SK-N-SH (cell line): Measurements from ENCODE around the gene LRRC46. TPM values are rescaled to one million over a fixed set of nuclear protein-coding genes. Genes with fewer than 3 reads are reported as not detected.
A peak's percentile ranks its signal among the peaks of the same experiment; 100 is the strongest.

ENCODE experiments used
- CTCF ChIA-PET: fragments of 300-600, 350-600 bp; formaldehyde crosslinking; extraction: SDS; loops from one replicate; lab custom pipeline; 2021; lab: Yijun Ruan, JAX
- POLR2A ChIA-PET: fragments of 350-600 bp; sonication (Branson Sonifier 250); formaldehyde crosslinking; extraction: SDS; loops from one replicate; lab custom pipeline; 2020; ENCODE audit warnings: antibody characterized with exemption, inconsistent platforms; lab: Yijun Ruan, JAX
- DNase-seq: peaks from one replicate; pipeline ENCODE4 v3.0.0; 2012
- H2AFZ ChIP-seq: fragments of 200-600 bp; sonication (generic); 2 replicates; pipeline ENCODE4 v1.8.1; 2016; ENCODE audit warnings: antibody characterized with exemption, mild to moderate bottlenecking, low read depth
- H3F3A ChIP-seq: fragments of 200-600 bp; sonication (generic); replicated peaks from 2 replicates; pipeline ENCODE3; 2016; ENCODE audit warnings: antibody characterized with exemption, mild to moderate bottlenecking; ENCODE audit not compliant: insufficient read depth
- H3K27ac ChIP-seq, 2 experiments: fragments of 200-500 bp in 1 of 2; fragments of 200-600 bp in 1 of 2; sonication (Bioruptor generic) in 1 of 2; sonication (generic), shearing (Covaris generic) in 1 of 2; 2 replicates each; pipeline versions ENCODE4 v1.5.1 to v1.6.1; 2014 to 2016; ENCODE audit warnings: low read depth in 2 of 2, inconsistent platforms in 1 of 2, low read length in 1 of 2, mild to moderate bottlenecking in 1 of 2, mixed read lengths in 1 of 2
- H3K27me3 ChIP-seq: fragments of 200-600 bp; sonication (generic), shearing (Covaris generic); 2 replicates; pipeline ENCODE4 v1.6.1; 2016; ENCODE audit warnings: mixed run types; ENCODE audit not compliant: insufficient read depth
- H3K36me3 ChIP-seq, 2 experiments: fragments of 200-500 bp in 1 of 2; fragments of 200-600 bp in 1 of 2; sonication (Bioruptor generic) in 1 of 2; sonication (generic) in 1 of 2; replicated peaks in 1 of 2; 2 replicates each; pipeline versions ENCODE3 to v1.5.1; 2014 to 2016; ENCODE audit warnings: low read length in 1 of 2, mild to moderate bottlenecking in 1 of 2; ENCODE audit not compliant: insufficient read depth in 2 of 2, control insufficient read depth in 1 of 2
- H3K4me1 ChIP-seq, 2 experiments: fragments of 200-500 bp in 1 of 2; fragments of 200-600 bp in 1 of 2; sonication (Bioruptor generic) in 1 of 2; sonication (generic), shearing (Covaris generic) in 1 of 2; 2 replicates each; pipeline versions ENCODE4 v1.5.1 to v1.6.1; 2014 to 2016; ENCODE audit warnings: low read depth in 1 of 2, low read length in 1 of 2, mixed run types in 1 of 2; ENCODE audit not compliant: insufficient read depth in 2 of 2, control insufficient read depth in 1 of 2
- H3K4me2 ChIP-seq: fragments of 200-600 bp; sonication (generic), shearing (Covaris generic); 2 replicates; pipeline ENCODE4 v1.6.1; 2017; ENCODE audit warnings: mixed run types
- H3K4me3 ChIP-seq, 2 experiments: fragments of 200-500 bp in 1 of 2; fragments of 200-600 bp in 1 of 2; sonication (Bioruptor generic) in 1 of 2; sonication (generic), shearing (Covaris generic) in 1 of 2; 2 replicates each; pipeline versions ENCODE4 v1.5.1 to v1.8.1; 2014 to 2016; ENCODE audit warnings: low read depth in 2 of 2, inconsistent platforms in 1 of 2, low read length in 1 of 2, mild to moderate bottlenecking in 1 of 2, mixed read lengths in 1 of 2, moderate library complexity in 1 of 2
- H3K79me2 ChIP-seq: fragments of 200-600 bp; sonication (generic); 2 replicates; pipeline ENCODE4 v1.8.1; 2017; ENCODE audit warnings: mild to moderate bottlenecking; ENCODE audit not compliant: insufficient read depth
- H3K9ac ChIP-seq: fragments of 200-600 bp; sonication (generic); 2 replicates; pipeline ENCODE4 v1.6.1; 2017; ENCODE audit warnings: mixed run types
- H3K9me2 ChIP-seq: fragments of 200-600 bp; sonication (generic); 2 replicates; pipeline ENCODE4 v1.6.1; 2017; ENCODE audit warnings: mixed run types
- H3K9me3 ChIP-seq: fragments of 200-600 bp; sonication (generic); 2 replicates; pipeline ENCODE4 v1.6.1; 2017; ENCODE audit warnings: mixed run types, mild to moderate bottlenecking, moderate library complexity
- H4K20me1 ChIP-seq: fragments of 200-600 bp; sonication (generic); 2 replicates; pipeline ENCODE4 v1.6.1; 2017; ENCODE audit warnings: mild to moderate bottlenecking, mixed run types; ENCODE audit not compliant: insufficient read depth
- CTCF ChIP-seq: fragments of 200-600 bp; sonication (generic); IDR thresholded peaks from 2 replicates; pipeline ENCODE4 v1.6.1; 2017; ENCODE audit warnings: antibody characterized with exemption, mild to moderate bottlenecking, moderate library complexity
- EZH2phosphoT487 ChIP-seq: fragments of 200-600 bp; sonication (generic); IDR thresholded peaks from 2 replicates; pipeline ENCODE4 v1.6.1; 2017; ENCODE audit warnings: low read depth, mixed run types, mild to moderate bottlenecking, antibody characterized with exemption, moderate library complexity, borderline replicate concordance
- FOXJ3 ChIP-seq: sonication (generic); formaldehyde crosslinking; IDR thresholded peaks from 2 replicates; pipeline ENCODE4 v1.5.1; 2020; ENCODE audit warnings: mild to moderate bottlenecking, missing genetic modification reagents
- GABPA ChIP-seq: IDR thresholded peaks from 2 replicates; pipeline ENCODE4 v1.4.0; 2012; ENCODE audit warnings: low read depth, mild to moderate bottlenecking
- IRF3 ChIP-seq: fragments of 150-350 bp; IDR thresholded peaks from 2 replicates; pipeline ENCODE4 v1.6.1; 2016; ENCODE audit warnings: mild to moderate bottlenecking, low read depth, low read length
- JUND ChIP-seq: IDR thresholded peaks from 2 replicates; pipeline ENCODE4 v1.4.0; 2012
- MEF2A ChIP-seq: IDR thresholded peaks from 2 replicates; pipeline ENCODE4 v1.4.0; 2012; ENCODE audit warnings: low read depth, borderline replicate concordance
- MXI1 ChIP-seq: IDR thresholded peaks from 2 replicates; pipeline ENCODE4 v1.6.1; 2012; ENCODE audit warnings: mild to moderate bottlenecking, low read depth, low read length, improper control_type of control experiment
- NRF1 ChIP-seq: IDR thresholded peaks from 2 replicates; pipeline ENCODE4 v1.6.1; 2012; ENCODE audit warnings: low read depth, mild to moderate bottlenecking, low read length
- PBX3 ChIP-seq: IDR thresholded peaks from 2 replicates; pipeline ENCODE4; 2012
- RAD21 ChIP-seq: IDR thresholded peaks from 2 replicates; pipeline ENCODE4 v1.6.1; 2012; ENCODE audit warnings: mild to moderate bottlenecking, low read length
- TAF1 ChIP-seq: IDR thresholded peaks from 2 replicates; pipeline ENCODE4 v1.6.1; 2012; ENCODE audit warnings: low read depth, mild to moderate bottlenecking, low read length, moderate library complexity, borderline replicate concordance
- TEAD4 ChIP-seq: IDR thresholded peaks from 2 replicates; pipeline ENCODE4 v1.4.0; 2012; ENCODE audit warnings: mild to moderate bottlenecking, borderline replicate concordance; ENCODE audit not compliant: insufficient read depth
- YY1 ChIP-seq: IDR thresholded peaks from 2 replicates; pipeline ENCODE4 v1.4.0; 2012; ENCODE audit warnings: low read depth, mild to moderate bottlenecking
- ZBTB33 ChIP-seq: IDR thresholded peaks from 2 replicates; pipeline ENCODE4 v1.4.0; 2012; ENCODE audit warnings: low read depth, borderline replicate concordance
- WGBS: methylation state at CpG from one replicate; pipeline ENCODE4 v1.1.6; 2017; ENCODE audit warnings: low lambda C conversion rate; 5-methylcytosine and 5-hydroxymethylcytosine counted together
- polyA plus RNA-seq, 3 experiments: library from polyadenylated mRNA; depleted of rRNA; stranded (reverse); fragments of >200 nt; gene quantifications; 2 replicates each; pipeline ENCODE4 v1.2.3, GENCODE V29; 2012

LRRC46 gene
- polyA plus RNA-seq, 1 of the 3 experiments (the other 2 are of a cell fraction), result 1.6 TPM

- no peak for TF ChIP-seq ZBTB33
These were observed 1.6 kb upstream of the LRRC46 start (continued) for GRCh38 chr17:47829870-47830269.

- TF ChIP-seq PBX3 (no peak), NRF1 (no peak), FOXJ3 (CRISPR knock-in tag) (no peak), EZH2phosphoT487 (no peak), TEAD4 (no peak), TAF1 (no peak), MEF2A (no peak), JUND (no peak), CTCF (no peak), YY1 (no peak), MXI1 (no peak), GABPA (no peak), IRF3 (no peak), RAD21 (no peak)
- H3K9me2 ChIP-seq, result no peaks in the 10 kb centered on the region
- peak overlapping the region; percentile 75 for H3K9ac ChIP-seq
- no peaks in the 10 kb centered on the region for H3K27me3 ChIP-seq
- peaks cover 33% of the 10 kb centered on the region for H3K79me2 ChIP-seq
- H3K9me3 ChIP-seq, result no peaks in the 10 kb centered on the region
- H3K27ac ChIP-seq, result peak overlapping the region; percentile 76 to 88
- H3K4me1 ChIP-seq, result peaks cover 9 to 15% of the 10 kb centered on the region in 2 experiments; a peak in 2 of 4 replicates
- peaks cover 22 to 34% of the 10 kb centered on the region in 2 experiments for H3K36me3 ChIP-seq
- H3K4me2 ChIP-seq, result peak overlapping the region; percentile 97
- 32% methylated on average over 18 of the region's 18 CpGs for WGBS
- H3K4me3 ChIP-seq, result peak overlapping the region; percentile 77 to 93
- H4K20me1 ChIP-seq, result no peaks in the 10 kb centered on the region
- peaks cover 14% of the 10 kb centered on the region for H3F3A ChIP-seq
- DNase-seq, result no peak
- POLR2A ChIA-PET, result interaction anchor here (1.2 to 1.7 kb wide), 3 partner anchors 8 to 59 kb away, joined by 3 to 28 read pairs (median 5); partner anchors contain the start of gene OSBPL7
- peak overlapping the region; percentile 77; the same call in 1 of the 2 replicates for H2AFZ ChIP-seq
- CTCF ChIA-PET, result interaction anchor here (0.6 to 22.8 kb wide), 11 partner anchors 8 to 188 kb away, joined by 3 to 573 read pairs (median 7); partner anchors contain the start of genes CDK5RAP3, OSBPL7, SCRN2 and SP6
These were observed 971 bp upstream of the LRRC46 start for GRCh38 chr17:47830396-47831002.
